ENCODE measurements around the gene RIMS1.

RIMS1 gene

GRCh38 chr6:72417759-72418158 lies 531.4 kb downstream of the RIMS1 start:
- no peak for DNase-seq

DNA sequence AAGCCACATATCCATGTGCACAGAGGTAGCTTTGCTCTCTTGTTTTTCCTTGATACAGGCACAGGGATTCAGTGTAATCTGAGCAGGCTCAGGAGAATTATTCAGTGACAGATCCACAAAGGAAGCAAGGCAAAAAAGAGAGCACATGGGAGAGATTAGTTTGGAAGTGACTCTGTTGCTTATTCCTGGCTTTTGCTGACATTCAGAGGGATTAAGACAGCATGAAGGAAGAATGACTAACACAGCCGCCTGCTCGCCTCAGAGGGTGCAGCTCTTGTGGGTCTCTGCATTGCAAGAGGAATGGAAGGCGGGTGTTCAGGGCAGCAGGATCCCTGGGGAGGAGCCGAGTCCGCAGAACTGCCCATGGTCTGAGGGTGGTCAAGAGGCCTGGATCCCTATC lies 532.1 kb downstream of the RIMS1 start:
- no peak for DNase-seq

DNA sequence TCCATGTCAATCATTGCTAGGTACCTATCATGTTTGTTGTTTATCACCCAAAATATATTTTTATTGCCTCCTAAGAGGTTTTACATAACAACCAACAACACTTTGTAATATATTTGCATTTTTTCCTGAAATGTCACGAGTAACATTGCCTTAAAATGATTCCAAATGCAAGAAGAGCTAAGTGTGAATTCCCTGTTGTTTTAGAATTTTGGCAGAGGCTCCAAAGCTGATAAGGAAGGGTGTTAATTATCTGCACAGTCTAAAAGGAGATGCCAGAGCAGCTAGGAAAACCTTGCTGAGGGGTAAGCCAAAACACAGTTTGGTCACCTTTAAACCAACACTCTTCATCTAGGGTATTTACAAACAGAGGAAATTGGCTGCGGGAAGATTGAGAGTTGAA lies 533.6 kb downstream of the RIMS1 start:
- DNase-seq, result no peak

DNA sequence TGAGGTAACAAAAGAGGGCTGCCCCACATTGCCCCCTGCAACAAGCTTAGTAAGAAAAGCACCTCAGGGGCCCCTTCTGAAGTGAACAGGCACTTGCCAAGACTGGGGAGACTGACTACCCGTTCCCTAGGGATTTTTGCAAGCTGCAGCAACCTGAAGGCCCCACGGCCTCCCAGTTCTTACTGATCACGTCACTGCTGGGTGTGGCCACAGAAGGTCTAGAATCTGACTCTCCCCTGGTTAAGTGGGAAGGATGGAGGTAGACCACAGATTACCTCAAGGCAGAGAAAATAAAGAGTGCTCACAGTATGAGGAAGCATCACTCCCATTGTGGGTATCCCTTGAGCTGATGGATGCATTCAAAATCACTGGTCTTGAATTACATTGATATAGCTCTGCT lies 534.1 kb downstream of the RIMS1 start:
- no peak for DNase-seq

DNA sequence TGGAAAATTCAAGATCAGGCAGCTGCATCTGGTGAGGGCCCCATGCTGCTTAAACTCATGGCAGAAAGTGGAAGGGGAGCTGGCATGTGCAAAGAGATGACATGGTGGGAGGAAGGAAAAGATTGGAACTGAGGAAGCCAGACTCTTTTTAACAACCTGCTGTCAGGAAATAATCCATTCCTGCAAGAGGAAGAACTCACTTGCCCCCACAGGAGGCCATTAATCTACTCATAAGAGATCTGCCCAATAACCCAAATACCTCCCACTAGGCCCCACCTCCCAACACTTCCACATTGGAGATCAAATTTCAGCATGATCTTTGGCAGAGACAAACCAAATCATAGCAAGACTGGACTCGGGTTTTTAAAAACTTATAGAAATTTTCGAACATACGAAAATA lies 535.0 kb downstream of the RIMS1 start:
- no peak for DNase-seq

- DNase-seq, result no peak
Observed at GRCh38 chr6:72422171-72422570, 535.8 kb downstream of the RIMS1 start.

DNA sequence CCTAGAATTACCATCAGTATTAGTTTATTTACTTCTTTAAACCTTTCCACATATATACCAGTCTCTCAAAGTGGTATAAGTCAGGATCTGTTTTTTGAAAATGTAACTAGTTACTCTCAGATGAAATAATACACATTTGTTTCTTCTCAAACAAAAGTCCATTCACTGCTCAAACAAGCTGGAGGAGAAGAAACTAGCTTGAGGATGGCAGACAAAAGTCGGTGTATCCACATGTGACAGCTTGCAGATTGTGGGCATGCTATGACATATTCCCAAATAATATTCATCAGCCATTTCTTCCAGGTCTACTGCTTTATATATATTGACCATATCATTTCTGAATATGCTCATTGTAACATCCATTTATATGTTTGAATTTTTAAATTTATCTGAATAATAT lies 538.1 kb downstream of the RIMS1 start:
- no peak for DNase-seq

DNA sequence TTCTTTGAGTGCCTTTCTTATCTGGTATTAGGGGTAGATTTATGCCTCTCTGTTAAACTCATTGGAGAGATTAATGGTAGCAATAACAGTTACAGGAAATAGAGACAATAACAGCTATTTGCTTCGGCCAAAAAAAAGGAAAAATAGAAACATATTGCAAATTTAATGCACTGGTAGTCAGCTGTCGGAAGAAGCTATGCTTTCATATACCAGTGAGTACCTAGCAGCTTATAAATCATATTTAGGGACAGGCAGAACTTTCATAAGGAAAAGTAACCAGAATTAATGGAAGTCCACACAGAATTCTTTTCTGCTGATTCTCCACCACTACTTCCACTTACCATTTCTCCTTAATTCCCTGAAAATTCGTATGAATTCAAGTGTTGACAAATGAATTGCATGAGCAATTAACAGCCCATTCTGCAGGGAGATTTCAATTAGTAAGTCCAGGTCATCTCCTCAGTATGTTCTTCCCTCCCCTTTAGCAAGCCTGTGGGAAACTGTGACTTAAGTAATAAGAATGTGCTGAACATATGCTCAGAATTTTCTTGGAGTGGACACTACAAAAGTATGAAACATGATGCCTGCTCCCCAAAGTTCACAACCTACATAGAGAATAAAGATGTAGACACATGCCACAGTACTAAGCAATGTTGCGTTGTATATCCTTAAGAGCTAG lies 538.8 kb downstream of the RIMS1 start:
- no peak for DNase-seq

DNA sequence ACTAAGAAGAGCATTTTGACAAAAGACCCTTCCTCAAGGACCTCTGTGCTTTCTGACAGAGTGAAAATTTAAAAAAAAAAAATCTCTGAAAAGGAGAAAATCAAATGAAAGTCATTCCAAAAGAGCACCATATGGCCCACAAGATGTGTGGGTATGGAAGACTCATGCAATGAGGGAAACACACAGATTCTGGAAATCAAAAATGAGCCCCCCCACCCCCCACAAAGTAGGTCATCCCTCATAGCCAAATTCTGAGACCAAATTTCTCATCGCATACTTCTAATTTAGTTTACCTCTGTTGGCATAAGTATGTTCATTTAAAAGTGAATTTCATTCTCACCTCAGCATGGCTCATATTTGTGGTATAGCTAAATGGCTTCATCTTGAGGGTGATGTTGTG lies 554.3 kb downstream of the RIMS1 start:
- no peak for DNase-seq

DNA sequence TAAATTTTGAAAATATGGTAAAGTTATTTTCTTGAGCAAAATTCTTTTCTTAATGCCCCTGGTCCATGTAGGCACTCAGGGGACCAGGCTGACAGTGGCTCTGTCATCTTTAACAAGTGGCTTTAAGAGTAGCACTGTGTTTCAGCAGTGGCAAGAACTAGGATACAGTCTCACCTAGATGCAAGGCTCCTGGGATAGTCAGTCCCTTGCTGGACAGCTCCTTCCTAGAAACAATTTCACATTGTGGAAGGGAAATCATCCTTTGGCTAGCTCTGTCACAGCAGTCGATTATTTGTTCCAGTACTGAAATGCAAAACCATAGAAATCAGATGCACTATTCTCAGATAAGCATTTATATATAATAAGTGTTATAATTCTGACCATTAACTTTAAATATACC lies 560.1 kb downstream of the RIMS1 start:
- no peak for DNase-seq
